Smooth muscle cell (in vitro differentiated cells): ENCODE results near the gene MGMT. TPM values are rescaled to one million over a fixed set of nuclear protein-coding genes. Genes with fewer than 3 reads are reported as not detected.

Experiments used
- DNase-seq: peaks from one replicate; lab custom pipeline; 2025; ENCODE audit not compliant: unreplicated experiment; lab: John Stamatoyannopoulos, UW
- H2AFZ ChIP-seq: fragments of 200-600 bp; sonication (generic); 2 replicates; pipeline ENCODE4 v1.6.0; 2016; ENCODE audit warnings: antibody characterized with exemption, low read depth, mild to moderate bottlenecking
- H3F3A ChIP-seq: fragments of 200-600 bp; sonication (generic); 2 replicates; pipeline ENCODE4 v1.6.0; 2017; ENCODE audit warnings: antibody characterized with exemption, low read depth
- H3K27ac ChIP-seq: fragments of 200-600 bp; sonication (generic); 2 replicates; pipeline ENCODE4 v1.5.1; 2016; ENCODE audit warnings: low read depth, mild to moderate bottlenecking
- H3K27me3 ChIP-seq: fragments of 200-600 bp; sonication (generic); 2 replicates; pipeline ENCODE4 v1.6.1; 2016; ENCODE audit warnings: low read depth, mild to moderate bottlenecking
- H3K36me3 ChIP-seq: fragments of 200-600 bp; sonication (generic); 2 replicates; pipeline ENCODE4 v1.5.1; 2016; ENCODE audit warnings: low read depth
- H3K4me1 ChIP-seq: fragments of 200-600 bp; sonication (generic); 2 replicates; pipeline ENCODE4 v1.5.1; 2016; ENCODE audit warnings: low read depth
- H3K4me2 ChIP-seq: fragments of 200-600 bp; sonication (generic); 2 replicates; pipeline ENCODE4 v1.6.0; 2016; ENCODE audit warnings: mild to moderate bottlenecking
- H3K4me3 ChIP-seq: fragments of 200-600 bp; sonication (generic); 2 replicates; pipeline ENCODE4 v1.5.1; 2016; ENCODE audit warnings: mild to moderate bottlenecking
- H3K79me2 ChIP-seq: fragments of 200-600 bp; sonication (generic); 2 replicates; pipeline ENCODE4 v1.6.0; 2016; ENCODE audit warnings: low read depth, mild to moderate bottlenecking
- H3K9ac ChIP-seq: fragments of 200-600 bp; sonication (generic); 2 replicates; pipeline ENCODE4 v1.6.0; 2016; ENCODE audit warnings: low read depth
- H3K9me3 ChIP-seq: fragments of 200-600 bp; sonication (generic); replicated peaks from 2 replicates; pipeline ENCODE4 v1.5.1; 2016; ENCODE audit warnings: low read depth
- H4K20me1 ChIP-seq: fragments of 200-600 bp; sonication (generic); 2 replicates; pipeline ENCODE4 v1.6.0; 2016; ENCODE audit warnings: low read depth
- WGBS: methylation state at CpG from one replicate; pipeline ENCODE4 v1.1.7; 2016; ENCODE audit warnings: low lambda C conversion rate; 5-methylcytosine and 5-hydroxymethylcytosine counted together
- polyA plus RNA-seq: library from polyadenylated mRNA; unstranded; fragments of >200 nt; fragmentation: Nextera tagmentation; extraction: Ambion mirVana; gene quantifications from 2 replicates; pipeline ENCODE4 v1.2.1, GENCODE V29; 2016
- total RNA-seq: library from RNA; depleted of rRNA; stranded (reverse); fragments of >200 nt; gene quantifications from 2 replicates; pipeline ENCODE4 v1.2.3, GENCODE V29; 2014
- TF ChIP-seq, protein P1 (sequence below): fragments of 200-600 bp; sonication (generic); IDR thresholded peaks from 2 replicates; pipeline ENCODE4 v1.5.1; 2017; ENCODE audit warnings: borderline replicate concordance, mild to moderate bottlenecking, antibody characterized with exemption; ENCODE audit not compliant: insufficient read depth, poor library complexity, severe bottlenecking

The MGMT gene
- total and polyA plus RNA-seq, 2 experiments from 2014 or later = 21.0 to 33.0 TPM

DNA sequence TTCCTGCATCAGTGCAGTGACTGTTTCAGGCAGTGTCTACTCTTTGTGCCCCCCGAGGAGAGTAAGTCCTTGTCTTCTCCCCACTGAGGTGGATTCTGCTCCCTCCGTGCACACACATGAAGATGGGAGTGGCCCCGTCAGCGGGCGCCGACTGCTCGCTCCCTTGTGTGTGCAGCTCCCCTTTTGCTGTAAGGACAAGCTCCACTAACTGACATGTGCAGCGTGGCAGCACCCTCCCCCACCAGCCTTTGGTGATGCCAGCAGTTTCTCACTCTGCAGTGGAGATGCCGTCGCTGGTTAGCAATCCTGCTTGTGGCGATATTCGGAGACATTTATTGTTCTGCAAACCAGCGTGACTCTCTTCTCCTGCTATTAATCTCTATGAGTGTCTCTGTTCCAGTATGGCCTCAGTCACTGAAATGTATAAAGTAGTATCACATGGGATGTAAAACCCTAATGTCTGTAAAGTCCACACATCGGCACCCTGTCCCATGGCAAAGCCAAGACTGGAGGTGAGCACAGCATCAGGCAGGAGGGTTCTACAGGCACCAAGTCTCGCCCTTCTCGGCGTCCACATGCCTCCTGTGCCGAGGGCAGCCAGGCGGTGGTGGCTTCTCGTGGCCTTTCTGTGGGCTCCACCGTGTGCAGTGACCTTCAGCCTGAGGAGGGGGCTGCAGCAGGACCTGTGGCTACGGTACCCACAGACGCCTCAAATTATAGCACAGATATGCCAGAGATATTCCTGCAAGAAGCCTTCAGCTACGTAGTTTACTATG lies 294.3 kb downstream of the MGMT start:
- no peak for DNase-seq

DNA sequence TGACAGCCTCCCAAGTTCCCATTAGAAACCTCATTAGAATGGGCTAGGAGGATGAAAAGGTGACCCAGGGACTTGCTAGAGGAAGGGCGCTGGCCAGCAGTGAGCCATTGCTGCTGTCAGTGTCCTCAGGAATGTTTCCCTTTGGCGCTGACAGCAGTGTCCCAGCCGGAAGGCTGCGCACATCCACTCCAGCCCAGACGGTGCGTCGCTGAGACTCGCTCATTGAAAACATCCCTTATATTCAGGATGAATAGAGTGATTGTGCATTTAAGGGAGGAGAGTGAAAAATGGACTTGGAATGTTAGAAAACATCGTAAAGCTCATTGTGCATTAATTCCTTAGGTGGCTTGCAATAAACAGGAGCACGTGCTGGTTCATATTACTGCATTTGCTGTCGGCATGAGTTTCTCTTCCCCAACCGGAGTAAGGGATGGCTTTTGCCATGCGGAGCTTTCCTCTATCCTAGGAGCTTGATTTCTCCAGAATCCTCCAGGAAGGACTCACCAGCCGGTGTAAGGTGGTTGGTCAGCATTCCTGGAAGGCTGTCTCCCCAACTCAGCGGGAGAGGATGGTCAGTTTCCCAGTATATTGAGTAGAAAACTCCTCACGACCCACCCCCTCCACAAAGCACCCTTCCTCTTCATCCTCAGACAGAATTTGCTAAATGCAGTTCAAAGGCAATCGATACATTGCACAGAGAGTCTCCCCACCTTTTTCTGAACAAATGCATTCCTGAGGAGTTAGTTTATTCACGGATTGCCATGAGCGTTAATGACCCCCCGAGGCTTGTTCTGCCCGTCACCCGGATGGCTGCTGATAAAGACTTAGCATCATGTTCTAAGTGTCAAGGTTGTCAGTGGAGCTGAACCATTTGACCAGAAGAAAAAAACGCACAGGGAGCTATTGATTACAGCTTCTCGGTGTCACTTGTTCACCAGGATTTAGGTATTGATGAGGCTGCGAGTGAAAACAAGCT lies 295.2 kb downstream of the MGMT start:
- Histone ChIP-seq H4K20me1 (no peaks in the 10 kb centered on the region), H3F3A (no peaks in the 10 kb centered on the region), H3K79me2 (no peaks in the 10 kb centered on the region), H3K27me3 (no peaks in the 10 kb centered on the region), H3K36me3 (no peaks in the 10 kb centered on the region), H2AFZ (no peak overlapping the region), H3K4me3 (no peak overlapping the region), H3K4me2 (no peak overlapping the region), H3K9me3 (no peaks in the 10 kb centered on the region), H3K9ac (no peak overlapping the region), H3K27ac (no peak overlapping the region), H3K4me1 (no peaks in the 10 kb centered on the region)
- DNase-seq = no peak
- TF ChIP-seq, protein P1, sequence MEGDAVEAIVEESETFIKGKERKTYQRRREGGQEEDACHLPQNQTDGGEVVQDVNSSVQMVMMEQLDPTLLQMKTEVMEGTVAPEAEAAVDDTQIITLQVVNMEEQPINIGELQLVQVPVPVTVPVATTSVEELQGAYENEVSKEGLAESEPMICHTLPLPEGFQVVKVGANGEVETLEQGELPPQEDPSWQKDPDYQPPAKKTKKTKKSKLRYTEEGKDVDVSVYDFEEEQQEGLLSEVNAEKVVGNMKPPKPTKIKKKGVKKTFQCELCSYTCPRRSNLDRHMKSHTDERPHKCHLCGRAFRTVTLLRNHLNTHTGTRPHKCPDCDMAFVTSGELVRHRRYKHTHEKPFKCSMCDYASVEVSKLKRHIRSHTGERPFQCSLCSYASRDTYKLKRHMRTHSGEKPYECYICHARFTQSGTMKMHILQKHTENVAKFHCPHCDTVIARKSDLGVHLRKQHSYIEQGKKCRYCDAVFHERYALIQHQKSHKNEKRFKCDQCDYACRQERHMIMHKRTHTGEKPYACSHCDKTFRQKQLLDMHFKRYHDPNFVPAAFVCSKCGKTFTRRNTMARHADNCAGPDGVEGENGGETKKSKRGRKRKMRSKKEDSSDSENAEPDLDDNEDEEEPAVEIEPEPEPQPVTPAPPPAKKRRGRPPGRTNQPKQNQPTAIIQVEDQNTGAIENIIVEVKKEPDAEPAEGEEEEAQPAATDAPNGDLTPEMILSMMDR = no peak
- 68% methylated on average over 25 of the region's 25 CpGs for WGBS

More for the DNA sequence above, 294.3 kb downstream of the MGMT start:
- H3K9ac ChIP-seq = no peak overlapping the region
- no peaks in the 10 kb centered on the region for H4K20me1 ChIP-seq
- H3K27me3 ChIP-seq = no peaks in the 10 kb centered on the region
- H3F3A ChIP-seq = no peaks in the 10 kb centered on the region
- no peak overlapping the region for H3K4me3 ChIP-seq
- H3K4me1 ChIP-seq = no peaks in the 10 kb centered on the region
- H3K79me2 ChIP-seq = no peaks in the 10 kb centered on the region
- H3K36me3 ChIP-seq = no peaks in the 10 kb centered on the region
- no peak overlapping the region for H3K27ac ChIP-seq
- TF ChIP-seq, protein P1 = no peak
- 96% methylated on average over 24 of the region's 24 CpGs for WGBS
- H3K4me2 ChIP-seq = no peak overlapping the region
- H3K9me3 ChIP-seq = no peaks in the 10 kb centered on the region
- H2AFZ ChIP-seq = no peak overlapping the region

DNA sequence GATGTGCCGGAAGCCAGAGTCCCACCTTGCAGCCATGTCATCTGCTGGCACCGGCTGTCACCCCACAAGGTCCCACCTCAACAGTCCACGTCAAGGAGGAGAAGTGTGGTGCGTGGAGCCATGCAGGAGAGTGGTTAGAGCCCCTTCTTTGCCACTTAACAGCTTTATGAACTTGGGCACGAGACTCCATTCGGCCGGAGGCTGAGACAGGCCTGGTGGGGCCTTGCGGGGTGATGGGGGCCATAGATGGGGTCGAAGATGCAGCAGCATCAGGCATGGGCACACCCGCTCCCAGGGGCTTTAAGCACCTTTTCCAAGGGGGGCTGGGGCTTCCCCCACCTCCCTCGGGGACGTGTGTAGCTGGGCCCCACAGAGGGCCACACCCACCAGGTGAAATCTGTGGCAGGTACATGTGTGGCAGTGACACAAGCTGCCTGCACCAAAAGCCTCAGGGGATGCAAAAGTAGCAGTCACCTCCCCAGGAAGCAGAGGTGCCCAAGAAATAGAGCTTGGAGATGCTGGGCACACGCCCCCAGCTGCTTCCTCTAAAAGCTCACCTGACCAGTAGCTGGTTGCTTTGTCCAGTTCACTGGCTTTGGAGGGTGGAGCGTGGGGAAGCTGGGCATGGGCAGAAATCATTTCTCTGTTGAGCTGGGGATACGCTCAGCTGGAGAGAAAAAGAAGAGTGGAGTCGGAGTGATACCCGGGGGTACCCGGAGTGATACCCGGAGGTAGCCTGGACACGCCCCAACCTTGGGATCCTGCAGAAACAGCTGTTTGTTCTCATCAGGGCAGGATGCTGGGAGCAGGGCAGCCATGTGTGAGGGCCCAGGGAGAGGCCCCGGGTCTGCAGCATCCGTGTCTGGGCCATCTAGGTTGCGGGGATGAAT lies 297.2 kb downstream of the MGMT start:
- H3K27ac ChIP-seq = no peak overlapping the region
- no peaks in the 10 kb centered on the region for H3K27me3 ChIP-seq
- H3K4me3 ChIP-seq = no peak overlapping the region
- no peak overlapping the region for H3K9ac ChIP-seq
- no peaks in the 10 kb centered on the region for H3K79me2 ChIP-seq
- H3K4me1 ChIP-seq = no peaks in the 10 kb centered on the region
- no peaks in the 10 kb centered on the region for H3K9me3 ChIP-seq
- TF ChIP-seq, protein P1 = no peak
- WGBS = over 99% methylated on average over 22 of the region's 23 CpGs
- H3F3A ChIP-seq = no peaks in the 10 kb centered on the region
- H2AFZ ChIP-seq = no peak overlapping the region
- H3K36me3 ChIP-seq = no peaks in the 10 kb centered on the region
- H4K20me1 ChIP-seq = no peaks in the 10 kb centered on the region
- no peak overlapping the region for H3K4me2 ChIP-seq
- no peak for DNase-seq
